ENCODE data around the gene PLPP1.

GRCh38 chr5:55577353-55578060, 42.7 kb upstream of the PLPP1 start:
- TF ChIP-seq REST (IDR thresholded peaks at IDR 0.05; ENCODE audit: insufficient replicate concordance, low read depth): no peak
- no peak for TF ChIP-seq CTCF (IDR thresholded peaks at IDR 0.05; ENCODE audit: insufficient read depth, low read length)
- no peak for TF ChIP-seq GABPA (IDR thresholded peaks at IDR 0.05; ENCODE audit: low read depth)
